Measurements from ENCODE around the gene TMEM37. TPM values are rescaled to one million over a fixed set of nuclear protein-coding genes. Genes with fewer than 3 reads are reported as not detected.

The TMEM37 gene
- total and polyA plus RNA-seq, 4 donors = 17.6 to 125 (median 37.4) TPM

GRCh38 chr2:119463136-119463535 lies 31.5 kb downstream of the TMEM37 start:
- no peak overlapping the region for H3K27ac ChIP-seq (ENCODE audit: low read depth in 1 of 2, low read length in 2 of 2)
- no peak overlapping the region for H3K9ac ChIP-seq (ENCODE audit: low read depth in 1 of 2, low read length in 2 of 2)
- no peaks in the 10 kb centered on the region for H3K36me3 ChIP-seq (ENCODE audit: control insufficient read depth in 4 of 4, insufficient read depth in 3 of 4, low read depth in 1 of 4, low read length in 3 of 4)
- no peaks in the 10 kb centered on the region for H3K27me3 ChIP-seq (ENCODE audit: control insufficient read depth in 4 of 4, insufficient read depth in 4 of 4, low read length in 3 of 4)
- no peak overlapping the region for H3K4me3 ChIP-seq (ENCODE audit: low read depth in 1 of 3, low read length in 3 of 3)
- WGBS = 63% methylated on average over 4 of the region's 4 CpGs
- H3K9me3 ChIP-seq (ENCODE audit: control insufficient read depth in 4 of 4, low read length in 3 of 4) = no peaks in the 10 kb centered on the region
- no peak for DNase-seq (ENCODE audit: low spot score)
- no peaks in the 10 kb centered on the region for H3K4me1 ChIP-seq (ENCODE audit: control insufficient read depth in 4 of 4, insufficient read depth in 4 of 4, low read length in 3 of 4)
- no peak for TF ChIP-seq HNF4A (conservative IDR thresholded peaks at IDR 0.05)
- TF ChIP-seq YY1 (IDR thresholded peaks at IDR 0.05) = no peak
- no peak for TF ChIP-seq ATF3 (IDR thresholded peaks at IDR 0.05)
- no peak for TF ChIP-seq REST (IDR thresholded peaks at IDR 0.05)
- no peak for TF ChIP-seq ZBTB33 (IDR thresholded peaks at IDR 0.05)
- no peak for TF ChIP-seq RXRA (IDR thresholded peaks at IDR 0.05)
- TF ChIP-seq GABPA (IDR thresholded peaks at IDR 0.05 in 1 of 2, conservative IDR thresholded peaks at IDR 0.05 in 1 of 2) = no peak
- TF ChIP-seq, protein P1, sequence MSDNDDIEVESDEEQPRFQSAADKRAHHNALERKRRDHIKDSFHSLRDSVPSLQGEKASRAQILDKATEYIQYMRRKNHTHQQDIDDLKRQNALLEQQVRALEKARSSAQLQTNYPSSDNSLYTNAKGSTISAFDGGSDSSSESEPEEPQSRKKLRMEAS (IDR thresholded peaks at IDR 0.05) = no peak
- TF ChIP-seq NR2F2 (IDR thresholded peaks at IDR 0.05) = no peak
- no peak for TF ChIP-seq TAF1 (conservative IDR thresholded peaks at IDR 0.05)
- TF ChIP-seq, protein P2, sequence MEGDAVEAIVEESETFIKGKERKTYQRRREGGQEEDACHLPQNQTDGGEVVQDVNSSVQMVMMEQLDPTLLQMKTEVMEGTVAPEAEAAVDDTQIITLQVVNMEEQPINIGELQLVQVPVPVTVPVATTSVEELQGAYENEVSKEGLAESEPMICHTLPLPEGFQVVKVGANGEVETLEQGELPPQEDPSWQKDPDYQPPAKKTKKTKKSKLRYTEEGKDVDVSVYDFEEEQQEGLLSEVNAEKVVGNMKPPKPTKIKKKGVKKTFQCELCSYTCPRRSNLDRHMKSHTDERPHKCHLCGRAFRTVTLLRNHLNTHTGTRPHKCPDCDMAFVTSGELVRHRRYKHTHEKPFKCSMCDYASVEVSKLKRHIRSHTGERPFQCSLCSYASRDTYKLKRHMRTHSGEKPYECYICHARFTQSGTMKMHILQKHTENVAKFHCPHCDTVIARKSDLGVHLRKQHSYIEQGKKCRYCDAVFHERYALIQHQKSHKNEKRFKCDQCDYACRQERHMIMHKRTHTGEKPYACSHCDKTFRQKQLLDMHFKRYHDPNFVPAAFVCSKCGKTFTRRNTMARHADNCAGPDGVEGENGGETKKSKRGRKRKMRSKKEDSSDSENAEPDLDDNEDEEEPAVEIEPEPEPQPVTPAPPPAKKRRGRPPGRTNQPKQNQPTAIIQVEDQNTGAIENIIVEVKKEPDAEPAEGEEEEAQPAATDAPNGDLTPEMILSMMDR (IDR thresholded peaks at IDR 0.05; ENCODE audit: low read depth, low read length, missing input control) = no peak
- TF ChIP-seq JUND (IDR thresholded peaks at IDR 0.05) = no peak
- no peak for TF ChIP-seq FOXA2 (IDR thresholded peaks at IDR 0.05)
- TF ChIP-seq RAD21 (IDR thresholded peaks at IDR 0.05) = no peak
- no peak for TF ChIP-seq SP1 (IDR thresholded peaks at IDR 0.05)
- no peak for TF ChIP-seq HNF4G (IDR thresholded peaks at IDR 0.05)
- TF ChIP-seq EGR1 (IDR thresholded peaks at IDR 0.05; ENCODE audit: low read depth in 2 of 2) = no peak
- TF ChIP-seq FOXA1 (IDR thresholded peaks at IDR 0.05) = no peak

Measured in liver (tissue), 9 donors.